ENCODE measurements around the gene DPF1.

Gene DPF1

DNA sequence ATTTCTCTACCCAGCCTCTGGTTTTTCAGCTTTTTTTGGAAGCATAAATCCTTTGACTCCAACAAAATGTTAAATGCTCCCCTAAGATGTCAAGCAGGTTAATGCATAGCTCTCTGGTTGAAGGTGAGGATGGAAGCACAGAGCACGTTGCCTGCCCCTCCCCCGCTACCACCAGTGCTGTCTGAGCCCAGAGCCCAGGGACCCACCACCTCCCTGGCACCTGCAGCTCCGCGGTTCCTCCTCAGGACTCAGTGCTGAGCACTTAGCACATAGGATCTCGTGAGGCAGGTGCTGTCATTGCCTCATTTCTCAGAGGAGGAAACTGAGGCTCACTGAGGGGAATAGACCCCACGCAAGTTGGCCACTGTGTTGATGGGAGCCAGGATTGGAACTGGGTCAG, 48.6 kb downstream of the DPF1 start:
- TF ChIP-seq, protein P1, sequence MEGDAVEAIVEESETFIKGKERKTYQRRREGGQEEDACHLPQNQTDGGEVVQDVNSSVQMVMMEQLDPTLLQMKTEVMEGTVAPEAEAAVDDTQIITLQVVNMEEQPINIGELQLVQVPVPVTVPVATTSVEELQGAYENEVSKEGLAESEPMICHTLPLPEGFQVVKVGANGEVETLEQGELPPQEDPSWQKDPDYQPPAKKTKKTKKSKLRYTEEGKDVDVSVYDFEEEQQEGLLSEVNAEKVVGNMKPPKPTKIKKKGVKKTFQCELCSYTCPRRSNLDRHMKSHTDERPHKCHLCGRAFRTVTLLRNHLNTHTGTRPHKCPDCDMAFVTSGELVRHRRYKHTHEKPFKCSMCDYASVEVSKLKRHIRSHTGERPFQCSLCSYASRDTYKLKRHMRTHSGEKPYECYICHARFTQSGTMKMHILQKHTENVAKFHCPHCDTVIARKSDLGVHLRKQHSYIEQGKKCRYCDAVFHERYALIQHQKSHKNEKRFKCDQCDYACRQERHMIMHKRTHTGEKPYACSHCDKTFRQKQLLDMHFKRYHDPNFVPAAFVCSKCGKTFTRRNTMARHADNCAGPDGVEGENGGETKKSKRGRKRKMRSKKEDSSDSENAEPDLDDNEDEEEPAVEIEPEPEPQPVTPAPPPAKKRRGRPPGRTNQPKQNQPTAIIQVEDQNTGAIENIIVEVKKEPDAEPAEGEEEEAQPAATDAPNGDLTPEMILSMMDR (IDR thresholded peaks at IDR 0.05; ENCODE audit: borderline replicate concordance, control extremely low read depth, extremely low read depth, insufficient read depth, missing control alignments) = no peak
- in situ Hi-C loops (cut with MboI; ENCODE audit: low sequenced_read_pairs, unreplicated experiment) = no loop called here
- no peak for DNase-seq (ENCODE audit: low spot score)

DNA sequence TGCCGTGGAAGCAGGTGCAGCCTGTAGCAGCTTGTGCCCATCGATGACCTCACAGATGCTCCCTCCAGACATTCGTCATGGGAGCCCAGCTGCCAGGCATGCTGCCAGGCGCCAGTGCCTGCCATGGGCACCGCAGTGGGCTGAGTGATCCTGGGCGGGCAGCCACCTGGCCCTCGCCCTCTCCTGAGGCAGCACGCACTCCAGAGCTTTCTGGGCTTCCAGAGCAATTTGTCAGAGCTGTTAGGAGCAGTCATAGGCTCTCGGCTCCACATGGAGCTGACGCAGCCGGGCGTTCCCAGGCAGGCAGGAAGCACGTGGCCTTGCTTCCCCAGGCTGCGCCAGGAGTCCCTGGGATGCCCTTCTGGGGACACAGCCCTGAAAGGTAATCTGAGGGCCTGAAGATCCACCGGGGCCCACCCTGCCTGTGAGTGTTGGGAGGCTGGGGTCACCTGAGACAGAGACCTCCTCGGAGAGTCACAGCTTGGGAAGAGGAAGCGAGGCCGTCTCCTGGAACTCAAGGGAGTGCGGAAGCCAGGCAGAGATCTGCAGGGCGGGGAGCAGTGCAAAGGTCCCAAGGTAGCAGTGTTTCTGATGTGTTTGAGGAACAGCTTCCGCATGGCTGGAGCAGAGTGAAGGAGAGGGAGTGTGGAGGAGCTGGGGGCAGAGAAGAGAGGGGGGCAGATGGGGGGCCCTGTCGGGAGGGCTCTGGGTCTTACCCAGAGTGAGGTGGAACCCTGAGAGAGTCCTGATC, 50.6 kb downstream of the DPF1 start:
- no peak for DNase-seq (ENCODE audit: low spot score)
- in situ Hi-C loops (cut with MboI; ENCODE audit: low sequenced_read_pairs, unreplicated experiment) = no loop called here

DNA sequence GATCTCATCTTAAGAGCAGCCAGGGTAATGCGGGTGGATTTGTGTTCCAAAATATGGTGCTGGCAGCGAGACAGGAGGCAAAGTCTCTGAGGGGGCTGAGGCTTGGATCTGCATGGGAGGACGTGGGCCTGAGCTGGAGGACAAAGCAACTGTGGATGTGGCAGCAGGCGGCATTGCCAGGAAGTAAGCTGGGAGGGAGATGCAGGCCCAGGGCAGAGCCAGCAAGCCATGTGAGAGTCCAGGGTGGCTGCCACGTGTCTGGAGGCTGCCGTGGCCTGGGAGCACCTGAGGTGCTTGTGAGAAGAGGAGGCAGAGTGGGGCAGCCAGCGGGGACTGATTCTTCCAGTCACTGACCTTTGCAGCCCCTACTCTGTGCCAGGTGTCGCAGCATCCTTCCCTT, 52.0 kb downstream of the DPF1 start:
- in situ Hi-C loops (cut with MboI; ENCODE audit: low sequenced_read_pairs, unreplicated experiment) = no loop called here
- DNase-seq (ENCODE audit: low spot score) = no peak
- TF ChIP-seq, protein P1 (IDR thresholded peaks at IDR 0.05; ENCODE audit: borderline replicate concordance, control extremely low read depth, extremely low read depth, insufficient read depth, missing control alignments) = no peak

More for the DNA sequence above, 50.6 kb downstream of the DPF1 start:
- TF ChIP-seq, protein P1 (IDR thresholded peaks at IDR 0.05; ENCODE audit: borderline replicate concordance, control extremely low read depth, extremely low read depth, insufficient read depth, missing control alignments) = no peak

DNA sequence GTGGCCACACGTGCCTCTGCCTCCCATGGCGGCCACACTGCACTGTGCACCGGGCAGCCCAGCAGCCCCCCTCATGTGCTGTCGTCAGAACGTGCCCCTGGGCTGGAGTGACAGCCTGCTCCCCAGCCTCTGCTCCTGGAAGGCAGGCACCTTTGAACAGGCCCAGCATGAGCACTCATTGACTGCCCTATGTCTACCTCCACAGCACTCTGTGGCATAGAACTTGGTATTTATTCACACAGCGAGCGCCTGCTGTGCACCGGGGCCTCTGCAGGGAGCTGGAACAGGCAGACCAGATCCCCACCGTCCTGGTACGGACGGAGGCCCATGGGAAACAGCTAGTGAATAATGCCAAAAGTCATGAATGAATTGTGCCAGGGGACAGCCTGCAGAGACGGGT, 53.7 kb downstream of the DPF1 start:
- TF ChIP-seq, protein P1 (IDR thresholded peaks at IDR 0.05; ENCODE audit: borderline replicate concordance, control extremely low read depth, extremely low read depth, insufficient read depth, missing control alignments) = no peak
- DNase-seq (ENCODE audit: low spot score) = no peak
- in situ Hi-C loops (cut with MboI; ENCODE audit: low sequenced_read_pairs, unreplicated experiment) = no loop called here

DNA sequence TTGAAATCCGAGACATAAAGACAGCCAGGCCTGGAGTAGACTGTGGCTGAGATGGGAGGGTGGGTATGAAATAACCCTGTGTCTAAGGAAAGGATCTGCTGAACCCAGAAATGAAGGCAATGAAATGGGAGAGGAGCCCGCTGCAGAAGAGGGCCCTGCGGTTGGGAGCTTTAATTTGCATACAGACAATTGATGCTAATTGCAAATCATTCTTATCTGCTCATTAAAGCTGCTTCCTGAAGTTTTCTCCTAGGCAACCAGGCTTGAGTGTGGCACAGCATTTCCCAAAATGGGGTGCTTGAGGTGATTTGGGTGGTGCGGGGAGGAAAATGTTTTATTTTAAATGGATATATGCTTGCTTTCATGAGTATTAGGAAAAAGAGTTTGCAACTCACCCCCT, 55.4 kb downstream of the DPF1 start:
- TF ChIP-seq, protein P1 (IDR thresholded peaks at IDR 0.05; ENCODE audit: borderline replicate concordance, control extremely low read depth, extremely low read depth, insufficient read depth, missing control alignments) = no peak
- in situ Hi-C loops (cut with MboI; ENCODE audit: low sequenced_read_pairs, unreplicated experiment) = no loop called here
- no peak for DNase-seq (ENCODE audit: low spot score)

DNA sequence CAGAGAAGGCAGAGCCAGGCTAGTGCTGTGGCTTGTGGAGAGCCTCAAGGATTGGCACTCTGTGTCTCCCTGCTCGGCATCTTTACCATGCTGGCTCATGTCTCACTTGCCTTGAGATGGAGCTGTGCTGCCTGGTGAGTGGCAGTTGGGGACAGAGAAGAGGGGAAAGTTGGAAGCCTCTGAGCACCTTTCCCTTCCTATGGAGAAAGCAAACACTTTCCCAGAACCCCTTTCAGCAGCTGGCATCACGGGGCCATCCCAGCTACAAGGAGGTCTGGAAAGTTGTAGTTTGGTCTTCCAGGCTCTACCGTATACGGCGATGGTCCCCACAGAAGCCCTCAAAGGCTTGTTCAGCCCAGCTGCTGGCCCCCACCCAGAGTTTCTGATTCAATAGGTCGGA, 58.7 kb downstream of the DPF1 start:
- in situ Hi-C loops (cut with MboI; ENCODE audit: low sequenced_read_pairs, unreplicated experiment) = no loop called here
- TF ChIP-seq, protein P1 (IDR thresholded peaks at IDR 0.05; ENCODE audit: borderline replicate concordance, control extremely low read depth, extremely low read depth, insufficient read depth, missing control alignments) = no peak
- DNase-seq (ENCODE audit: low spot score) = no peak
